GM12878 (cell line): ENCODE measurements around the gene GAK.

Experiments
- ATF3 ChIP-seq: IDR thresholded peaks from 2 replicates; pipeline ENCODE4 v1.6.1; 2011; ENCODE audit warnings: low read depth, mild to moderate bottlenecking, low read length, moderate library complexity, borderline replicate concordance; ENCODE audit errors: extremely low read depth
- CEBPB ChIP-seq, 2 experiments: fragments of 150-350 bp in 1 of 2; IDR thresholded peaks; 2 replicates each; pipeline ENCODE4 v1.6.1; 2012 to 2014; ENCODE audit warnings: low read depth in 2 of 2, low read length in 2 of 2, borderline replicate concordance in 1 of 2, inconsistent platforms in 1 of 2
- ZNF687 ChIP-seq: fragments of 450-650 bp; IDR thresholded peaks from 2 replicates; pipeline ENCODE4 v1.6.1; 2017; ENCODE audit warnings: mild to moderate bottlenecking, moderate library complexity
- TF ChIP-seq, protein P1 (sequence below), 3 experiments: IDR thresholded peaks in 2 of 3; conservative IDR thresholded peaks in 1 of 3; 2 replicates each; pipeline ENCODE4 v1.5.1; 2011; ENCODE audit warnings: low read depth in 3 of 3, low read length in 3 of 3, mild to moderate bottlenecking in 3 of 3, control low read depth in 2 of 3, moderate library complexity in 2 of 3, inconsistent platforms in 1 of 3, mixed read lengths in 1 of 3; ENCODE audit not compliant: control insufficient read depth in 2 of 3, insufficient read depth in 1 of 3; ENCODE audit errors: extremely low read depth in 1 of 3

DNA sequence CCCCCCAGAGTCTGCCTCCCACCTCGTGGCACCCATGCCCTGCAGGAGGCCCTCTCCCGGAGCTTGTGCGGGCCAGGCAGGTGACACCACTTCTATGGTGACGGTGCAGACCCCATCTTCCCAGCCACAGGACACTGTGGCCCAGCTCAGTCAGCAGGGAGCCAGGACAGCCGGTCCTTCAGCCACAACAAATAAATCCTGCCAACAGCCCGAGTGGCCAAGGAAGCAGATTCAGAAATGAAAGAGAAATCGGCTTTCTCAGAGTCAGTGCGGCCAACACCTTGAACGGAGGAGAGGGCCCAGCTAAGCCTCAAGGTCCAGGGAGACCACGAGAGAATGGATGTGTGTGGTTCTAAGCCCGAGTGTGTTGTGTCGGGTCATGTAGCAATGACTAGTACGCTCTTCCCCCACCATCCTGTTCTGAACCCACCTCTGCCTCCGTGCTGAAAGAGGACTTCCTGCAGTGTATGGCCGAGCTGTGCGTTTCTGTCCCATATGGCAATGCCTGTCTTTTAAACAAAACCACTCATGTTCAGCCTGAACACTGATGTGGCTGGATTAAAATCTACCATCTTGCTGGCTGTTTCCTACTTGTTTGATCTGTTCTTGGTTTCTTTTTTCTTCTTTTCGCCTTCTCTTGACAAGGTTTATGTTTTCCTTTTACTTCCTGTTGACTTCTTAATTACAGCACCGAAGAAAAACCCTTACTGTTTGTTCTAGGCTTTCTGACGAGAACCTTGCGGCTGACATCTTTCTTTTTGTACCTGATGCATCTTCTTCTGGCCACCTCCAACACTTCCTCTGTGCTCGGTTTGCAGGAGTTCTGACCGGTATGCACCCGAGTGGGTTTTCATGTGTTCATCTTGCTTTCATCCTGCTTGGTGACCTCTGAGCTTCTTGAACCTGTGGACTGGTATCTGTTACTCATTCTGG is 53.1 kb downstream of the GAK start:
- TF ChIP-seq, protein P1, sequence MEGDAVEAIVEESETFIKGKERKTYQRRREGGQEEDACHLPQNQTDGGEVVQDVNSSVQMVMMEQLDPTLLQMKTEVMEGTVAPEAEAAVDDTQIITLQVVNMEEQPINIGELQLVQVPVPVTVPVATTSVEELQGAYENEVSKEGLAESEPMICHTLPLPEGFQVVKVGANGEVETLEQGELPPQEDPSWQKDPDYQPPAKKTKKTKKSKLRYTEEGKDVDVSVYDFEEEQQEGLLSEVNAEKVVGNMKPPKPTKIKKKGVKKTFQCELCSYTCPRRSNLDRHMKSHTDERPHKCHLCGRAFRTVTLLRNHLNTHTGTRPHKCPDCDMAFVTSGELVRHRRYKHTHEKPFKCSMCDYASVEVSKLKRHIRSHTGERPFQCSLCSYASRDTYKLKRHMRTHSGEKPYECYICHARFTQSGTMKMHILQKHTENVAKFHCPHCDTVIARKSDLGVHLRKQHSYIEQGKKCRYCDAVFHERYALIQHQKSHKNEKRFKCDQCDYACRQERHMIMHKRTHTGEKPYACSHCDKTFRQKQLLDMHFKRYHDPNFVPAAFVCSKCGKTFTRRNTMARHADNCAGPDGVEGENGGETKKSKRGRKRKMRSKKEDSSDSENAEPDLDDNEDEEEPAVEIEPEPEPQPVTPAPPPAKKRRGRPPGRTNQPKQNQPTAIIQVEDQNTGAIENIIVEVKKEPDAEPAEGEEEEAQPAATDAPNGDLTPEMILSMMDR (IDR thresholded peaks at IDR 0.05 in 2 of 3, conservative IDR thresholded peaks at IDR 0.05 in 1 of 3; ENCODE audit: control insufficient read depth in 2 of 3, extremely low read depth in 1 of 3, insufficient read depth in 1 of 3, low read depth in 3 of 3, low read length in 3 of 3) = no peak
- no peak for TF ChIP-seq CEBPB (IDR thresholded peaks at IDR 0.05; ENCODE audit: borderline replicate concordance in 1 of 2, low read depth in 2 of 2, low read length in 2 of 2)
- TF ChIP-seq ZNF687 = no peak
- TF ChIP-seq ATF3 = no peak
